A549 (cell line): Measurements from ENCODE around the gene TSPAN18.

Source experiments
- CHD2 ChIP-seq: fragments of 150-350 bp; IDR thresholded peaks from 2 replicates; pipeline ENCODE4 v1.6.1; 2014; ENCODE audit warnings: low read length; ENCODE audit not compliant: partially characterized antibody
- CTCF ChIP-seq: fragments of >200 bp; sonication (Bioruptor Twin); formaldehyde crosslinking; IDR thresholded peaks from 3 replicates; pipeline ENCODE4 v1.5.1; 2016
- EP300 ChIP-seq, 2 experiments: fragments of >200 bp; sonication (Bioruptor Twin); formaldehyde crosslinking; IDR thresholded peaks; 2 replicates in 1 of 2; 3 replicates in 1 of 2; pipeline ENCODE4 v1.6.1; 2016 to 2017
- POLR2A ChIP-seq: IDR thresholded peaks from 2 replicates; pipeline ENCODE4 v1.6.1; 2012; ENCODE audit warnings: mild to moderate bottlenecking, low read length
- USF2 ChIP-seq: fragments of 450-650 bp; IDR thresholded peaks from 2 replicates; pipeline ENCODE4 v1.6.1; 2014; ENCODE audit warnings: antibody characterized with exemption

GRCh38 chr11:44911029-44911814 is 184.5 kb downstream of the TSPAN18 start:
- TF ChIP-seq POLR2A = no peak
- TF ChIP-seq USF2 = no peak
- peak; percentile 87 for TF ChIP-seq CTCF
- TF ChIP-seq CHD2 = no peak
- TF ChIP-seq EP300 (IDR thresholded peaks at IDR 0.05) = no peak
